GM15510 (cell line): Measurements from ENCODE around the gene RTP3.

Experiments used
- POLR2A ChIP-seq: IDR thresholded peaks from 3 replicates; pipeline ENCODE4 v1.6.1; 2011; ENCODE audit warnings: borderline replicate concordance; ENCODE audit not compliant: insufficient read length; ENCODE audit errors: extremely low read depth

Gene RTP3

GRCh38 chr3:46516521-46516920, 18.7 kb downstream of the RTP3 start:
- TF ChIP-seq POLR2A: no peak

DNA sequence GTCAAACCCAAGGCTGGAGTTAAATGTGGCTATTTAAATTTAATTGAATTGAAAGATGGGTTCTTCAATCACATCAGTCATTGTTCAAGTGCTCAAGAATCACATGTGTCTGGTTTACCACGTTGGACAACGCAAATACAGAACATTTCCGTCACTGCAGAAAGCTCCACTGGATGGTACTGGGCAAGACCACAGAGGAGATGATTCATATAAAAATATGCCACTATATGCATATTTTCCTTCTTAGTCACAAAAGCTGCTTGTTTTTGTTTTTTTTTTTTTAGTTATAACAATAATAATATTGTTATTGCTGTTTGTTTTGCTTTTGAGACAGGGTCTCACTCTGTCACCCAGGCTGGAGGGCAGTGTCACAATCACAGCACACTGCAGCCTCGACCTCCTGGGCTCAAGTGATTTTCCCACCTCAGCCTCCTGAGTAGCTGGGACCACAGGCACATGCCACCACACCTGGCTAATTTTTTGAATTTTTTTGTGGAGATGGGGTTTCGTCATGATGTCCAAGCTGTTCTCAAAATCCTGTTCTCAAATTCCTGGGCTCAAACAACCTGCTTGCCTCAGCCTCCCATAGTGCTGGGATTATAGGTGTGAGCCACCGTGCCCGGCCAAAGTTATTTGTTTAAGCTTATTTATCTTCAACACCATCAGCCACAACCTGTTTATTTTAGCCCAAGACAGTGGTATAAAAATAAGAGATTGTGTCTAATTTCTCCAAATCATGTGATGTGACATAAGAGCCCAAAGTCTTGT, 19.4 kb downstream of the RTP3 start:
- TF ChIP-seq POLR2A: no peak

DNA sequence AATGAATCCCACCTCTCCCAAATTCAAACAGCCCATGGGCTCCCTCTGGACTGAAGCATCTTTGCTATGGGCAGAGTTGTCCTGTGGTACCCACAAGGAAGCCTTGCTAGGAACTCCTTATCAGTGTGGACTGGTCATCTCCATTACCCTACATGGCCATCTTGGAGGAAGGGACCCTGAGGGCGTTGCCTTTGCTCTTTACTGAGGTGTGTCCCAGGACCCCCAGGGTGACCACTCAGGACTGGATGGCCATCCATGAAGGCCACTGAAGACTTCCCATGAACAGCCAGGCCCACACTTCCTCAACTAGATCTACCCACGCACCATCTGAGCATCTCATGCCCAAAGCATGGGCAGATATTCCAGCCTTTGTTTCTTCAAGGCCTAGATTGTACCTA, 20.0 kb downstream of the RTP3 start:
- TF ChIP-seq POLR2A: no peak

DNA sequence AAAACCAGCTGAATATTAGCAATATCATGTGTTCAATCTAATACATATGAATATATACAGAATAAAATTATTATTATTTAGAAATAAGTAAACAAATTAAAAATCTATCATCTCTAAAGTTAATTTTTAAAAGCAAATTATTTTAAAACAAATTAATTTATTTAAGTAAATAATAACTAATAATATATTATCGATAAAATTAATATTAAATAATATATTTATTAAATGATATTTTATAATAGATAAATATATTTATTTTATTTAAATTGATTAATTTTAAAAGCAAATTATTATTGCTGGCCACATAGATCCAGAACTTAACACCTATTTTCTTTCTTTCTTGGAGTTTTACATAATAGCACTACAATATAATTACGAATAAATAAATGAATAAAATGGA, 22.2 kb downstream of the RTP3 start:
- TF ChIP-seq POLR2A: no peak

GRCh38 chr3:46520531-46520930, 22.8 kb downstream of the RTP3 start:
- TF ChIP-seq POLR2A: no peak

DNA sequence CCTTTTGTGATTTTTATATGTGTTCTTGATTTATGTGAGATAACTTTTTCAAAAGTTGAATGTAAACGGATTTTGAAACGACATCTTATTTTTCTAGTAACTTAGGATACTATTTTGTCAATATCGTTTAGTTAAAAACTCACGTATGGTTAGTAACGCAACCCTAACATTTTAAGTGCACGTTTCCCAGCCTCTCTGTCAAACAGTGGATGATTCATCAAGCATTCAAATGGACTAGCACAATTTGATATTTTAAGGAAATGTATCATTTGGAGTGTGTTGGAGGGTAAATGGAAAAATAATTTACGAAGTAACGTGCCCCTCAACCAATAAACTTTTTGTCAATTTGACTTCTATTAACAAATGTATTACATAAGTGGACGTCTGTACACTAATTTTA, 23.3 kb downstream of the RTP3 start:
- no peak for TF ChIP-seq POLR2A

DNA sequence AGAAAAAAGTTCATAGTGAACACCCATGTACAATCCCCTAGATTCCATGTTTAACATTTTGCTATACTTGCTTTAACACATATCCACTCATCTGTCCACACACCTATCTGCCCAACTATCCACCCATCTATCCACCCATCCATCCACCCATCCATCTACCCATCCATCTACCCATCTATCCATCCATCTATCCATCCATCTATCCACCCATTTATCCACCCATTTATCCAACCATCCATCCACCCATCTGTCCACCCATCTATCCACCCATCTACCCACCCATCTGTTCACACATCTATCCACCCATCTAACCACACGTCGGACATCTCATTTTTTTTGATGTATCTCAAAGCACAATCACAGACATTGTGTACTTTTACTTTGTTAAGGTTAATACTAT, 25.8 kb downstream of the RTP3 start:
- TF ChIP-seq POLR2A: no peak

DNA sequence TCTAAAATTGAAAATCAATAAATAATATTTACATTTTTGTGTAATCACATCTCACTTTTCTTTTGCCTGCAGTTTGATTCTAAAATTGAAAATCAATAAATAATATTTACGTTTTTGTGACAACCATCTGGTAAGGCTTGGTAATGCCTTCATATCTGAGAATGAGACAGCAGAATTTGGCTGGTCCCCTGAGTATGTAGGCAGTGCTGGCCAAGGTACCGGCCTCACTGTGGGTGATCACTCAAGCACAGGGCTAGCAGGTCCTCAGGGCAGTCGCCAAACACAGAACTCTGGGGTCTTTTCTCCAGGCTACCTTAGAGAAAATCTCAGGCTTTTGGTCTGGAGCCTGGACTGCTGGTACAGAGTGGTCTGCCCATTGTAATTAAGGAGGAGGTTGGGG, 26.2 kb downstream of the RTP3 start:
- no peak for TF ChIP-seq POLR2A

DNA sequence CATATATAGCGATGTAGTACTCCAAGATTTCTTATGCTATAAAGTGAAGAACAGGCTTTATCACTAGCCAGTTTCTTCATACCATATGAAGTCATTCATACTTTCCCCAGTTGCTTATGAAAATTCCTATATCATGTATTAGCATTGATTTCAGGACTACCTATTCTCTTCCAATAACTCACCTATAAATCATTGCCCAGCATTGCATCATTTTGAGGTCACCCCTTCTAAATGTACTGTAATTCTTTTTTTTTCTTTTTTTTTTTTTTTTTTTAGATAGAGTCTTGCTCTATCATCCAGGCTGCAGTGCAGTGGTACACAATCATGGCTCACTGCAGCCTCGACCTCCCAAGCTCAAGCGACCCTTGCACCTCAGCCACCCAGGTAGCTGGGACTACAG, 27.1 kb downstream of the RTP3 start:
- no peak for TF ChIP-seq POLR2A

DNA sequence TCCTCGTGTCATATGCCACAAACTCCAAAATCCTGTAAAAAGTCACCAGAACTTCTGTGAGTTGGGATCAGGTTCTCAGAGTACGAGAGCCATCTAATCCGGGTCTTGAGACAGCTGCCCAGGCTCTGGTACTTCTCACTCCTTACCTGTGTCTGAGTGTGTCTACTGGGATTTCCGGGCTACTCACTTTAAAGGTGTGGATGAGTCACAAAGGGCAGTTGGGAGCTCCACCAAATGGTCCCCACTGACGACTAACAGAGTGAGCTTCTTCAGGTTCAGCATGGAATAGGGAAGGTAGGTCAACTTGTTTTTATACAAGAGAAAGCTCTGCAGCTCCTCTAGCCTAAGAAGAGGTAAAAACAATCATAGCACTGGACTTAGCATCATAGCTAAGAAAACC, 29.5 kb downstream of the RTP3 start:
- TF ChIP-seq POLR2A: no peak

- TF ChIP-seq POLR2A: no peak
These were observed 35.3 kb downstream of the RTP3 start for GRCh38 chr3:46533091-46533490.

DNA sequence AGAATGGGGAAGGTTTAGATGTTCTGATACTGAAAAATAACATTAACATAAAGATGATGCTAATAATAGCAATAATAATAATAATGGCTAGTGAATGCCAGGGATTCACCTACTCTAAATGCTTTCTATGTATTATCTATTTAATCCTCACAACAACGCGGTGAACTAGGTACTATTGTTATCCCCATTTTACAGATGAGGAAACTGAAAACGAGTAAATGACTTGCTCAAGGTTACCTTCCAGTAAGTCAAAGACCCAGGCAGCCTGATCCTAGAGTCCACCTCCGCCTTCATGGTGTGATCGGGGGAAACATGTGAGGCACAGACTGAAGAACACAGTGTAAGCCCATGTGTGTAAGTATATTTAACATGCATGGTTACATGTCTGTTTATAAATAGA, 38.0 kb downstream of the RTP3 start:
- TF ChIP-seq POLR2A: no peak

DNA sequence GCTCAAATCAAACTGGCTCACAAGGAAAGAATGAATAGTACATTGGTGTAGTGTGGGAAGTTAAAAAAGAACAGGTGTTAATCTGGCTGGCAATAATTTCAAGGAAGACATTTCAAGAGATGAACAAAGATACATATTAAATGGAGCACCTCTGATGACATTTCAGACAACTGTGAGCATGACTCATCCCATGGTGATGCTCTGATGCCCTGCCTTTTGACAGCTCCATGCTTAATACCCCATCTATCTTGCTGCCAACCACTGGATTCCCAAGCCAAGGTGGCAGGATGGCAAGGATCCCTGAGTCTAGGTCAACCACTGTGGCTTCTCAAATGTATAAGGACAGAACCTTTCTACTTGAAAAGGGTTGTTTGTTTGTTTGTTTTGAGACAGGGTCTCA, 39.0 kb downstream of the RTP3 start:
- TF ChIP-seq POLR2A: no peak

DNA sequence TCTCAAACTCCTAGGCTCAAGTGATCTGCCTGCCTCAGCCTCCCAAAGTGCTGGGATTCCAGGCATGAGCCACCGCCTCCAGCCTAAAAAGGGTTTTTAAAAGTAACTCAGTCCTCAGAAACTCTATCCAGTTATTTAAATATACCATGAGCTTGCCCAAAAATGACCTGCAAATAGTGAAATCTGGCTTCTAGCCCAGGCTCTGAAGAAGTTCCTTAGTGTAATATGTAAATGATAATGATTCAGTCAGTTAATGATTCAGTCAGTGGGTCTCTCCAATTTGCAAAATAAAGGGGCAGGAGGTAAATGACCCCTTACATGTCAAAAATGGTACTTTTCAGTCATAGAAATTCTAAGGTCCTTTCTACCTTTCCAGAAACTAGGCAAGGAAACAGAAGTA, 39.5 kb downstream of the RTP3 start:
- no peak for TF ChIP-seq POLR2A

- TF ChIP-seq POLR2A: no peak
These were observed 40.0 kb downstream of the RTP3 start for GRCh38 chr3:46537779-46538178.

- TF ChIP-seq POLR2A: peak; percentile 25
These were observed 41.1 kb downstream of the RTP3 start for GRCh38 chr3:46538803-46539442.

- TF ChIP-seq POLR2A: no peak
These were observed 41.7 kb downstream of the RTP3 start for GRCh38 chr3:46539443-46540005.

- no peak for TF ChIP-seq POLR2A
These were observed 42.8 kb downstream of the RTP3 start for GRCh38 chr3:46540550-46540949.
